K562 (cell line): Measurements from ENCODE around the gene NUP62. TPM values are rescaled to one million over a fixed set of nuclear protein-coding genes. Genes with fewer than 3 reads are reported as not detected.
A peak's percentile ranks its signal among the peaks of the same experiment; 100 is the strongest.

ENCODE experiments used
- ARID3A ChIP-seq: IDR thresholded peaks from 2 replicates; pipeline ENCODE4 v1.6.1; 2012; ENCODE audit warnings: low read depth, low read length, improper control_type of control experiment, borderline replicate concordance
- CGGBP1 ChIP-seq: fragments of 250-450 bp; sonication (Bioruptor Pico); IDR thresholded peaks from 2 replicates; pipeline ENCODE4 v1.9.0; 2021; ENCODE audit warnings: mild to moderate bottlenecking
- E2F4 ChIP-seq: sonication (generic); formaldehyde crosslinking; IDR thresholded peaks from 2 replicates; pipeline ENCODE4 v1.8.0; 2022; ENCODE audit warnings: mild to moderate bottlenecking, low read depth, missing genetic modification reagents
- FOXA1 ChIP-seq: fragments of 450-650 bp; IDR thresholded peaks from 2 replicates; pipeline ENCODE4 v1.6.1; 2016; ENCODE audit warnings: mild to moderate bottlenecking, borderline replicate concordance
- GABPA ChIP-seq: fragments of 200-800 bp; sonication (Bioruptor generic); conservative IDR thresholded peaks from 2 replicates; pipeline ENCODE4 v1.6.1; 2016; ENCODE audit warnings: low read depth, missing genetic modification characterization, missing compliant biosample characterization
- MAZ ChIP-seq, 2 experiments: fragments of 450-650 bp in 1 of 2; sonication (generic) in 1 of 2; formaldehyde crosslinking; IDR thresholded peaks in 1 of 2; conservative IDR thresholded peaks in 1 of 2; 2 replicates each; pipeline versions ENCODE4 v1.4.0 to v1.5.0; 2020; ENCODE audit warnings: mild to moderate bottlenecking in 1 of 2, missing genetic modification reagents in 1 of 2
- NCOA6 ChIP-seq: fragments of 450-650 bp; IDR thresholded peaks from 2 replicates; pipeline ENCODE4 v1.6.1; 2017; ENCODE audit warnings: mild to moderate bottlenecking
- NCOR1 ChIP-seq: fragments of 450-650 bp; IDR thresholded peaks from 2 replicates; pipeline ENCODE4 v1.6.1; 2016; ENCODE audit warnings: mild to moderate bottlenecking, moderate library complexity
- PRDM10 ChIP-seq: fragments of 450-650 bp; IDR thresholded peaks from 2 replicates; pipeline ENCODE4 v1.6.1; 2018; ENCODE audit not compliant: partially characterized antibody
- RREB1 ChIP-seq: fragments of 250-450 bp; sonication (Bioruptor Pico); IDR thresholded peaks from 2 replicates; pipeline ENCODE4 v1.4.0; 2020
- SAP30 ChIP-seq: fragments of 200-600 bp; sonication (generic); IDR thresholded peaks from 2 replicates; pipeline ENCODE4 v1.6.1; 2012; ENCODE audit warnings: borderline replicate concordance, low read depth, mild to moderate bottlenecking, moderate library complexity, low read length, control low read depth, inconsistent platforms; ENCODE audit not compliant: insufficient read depth, poor library complexity, severe bottlenecking
- ZNF79 ChIP-seq: fragments of 250-450 bp; sonication (Bioruptor Pico); IDR thresholded peaks from 2 replicates; pipeline ENCODE4 v1.4.0; 2020; ENCODE audit warnings: low read depth, mild to moderate bottlenecking, moderate library complexity
- polyA plus RNA-seq, 8 experiments: library from polyadenylated mRNA; depleted of rRNA in 4 of 8; stranded (reverse) in 5 of 8; unstranded in 3 of 8; fragments of >200 nt; fragmentation: Nextera tagmentation in 2 of 8; fragmentation: Illumina TruSeq in 1 of 8; extraction: Ambion mirVana in 2 of 8; extraction: Trizol in 1 of 8; gene quantifications; 2 replicates each; pipeline versions ENCODE4 v1.2.1 to v1.2.3, GENCODE V29; 2011 to 2014; ENCODE audit warnings: inconsistent platforms in 1 of 8, missing spikeins in 1 of 8
- total RNA-seq, 7 experiments: library from RNA; depleted of rRNA in 6 of 7; stranded (reverse); fragments of >200 nt in 6 of 7; fragmentation: Illumina TruSeq in 2 of 7; extraction: Trizol in 2 of 7; gene quantifications; 2 replicates each; pipeline versions ENCODE4 v1.2.1 to v1.2.3, GENCODE V29; 2011 to 2021; ENCODE audit warnings: low replicate concordance in 1 of 7

NUP62 gene
- total and polyA plus RNA-seq, 9 of the 15 experiments (the other 6 are each of a cell fraction or from before 2014, with no cell fraction given): 16.9 to 109 (median 66.0) TPM

- TF ChIP-seq ARID3A (no peak), FOXA1 (no peak), ZNF79 (CRISPR knock-in tag) (no peak), SAP30 (peak; percentile 90), RREB1 (CRISPR knock-in tag) (no peak), GABPA (no peak), MAZ (CRISPR knock-in tag; conservative IDR thresholded peaks at IDR 0.05 in 1 of 2, IDR thresholded peaks at IDR 0.05 in 1 of 2) (peak; percentile 58 to 66; a peak in 2 of 4 replicates), NCOA6 (no peak), E2F4 (CRISPR knock-in tag) (no peak), PRDM10 (no peak), CGGBP1 (CRISPR knock-in tag) (no peak), NCOR1 (no peak)
Measured at GRCh38 chr19:49890349-49891311, 38.7 kb downstream of the NUP62 start (continued).
